ES-I3 (cell line): Measurements from ENCODE around the gene SNX17.

Source experiments
- H3K36me3 ChIP-seq: 2 replicates; pipeline ENCODE4 v1.6.1; 2013; ENCODE audit warnings: mild to moderate bottlenecking, low read length, control low read depth, moderate library complexity; ENCODE audit not compliant: insufficient read depth
- H3K4me1 ChIP-seq: 2 replicates; pipeline ENCODE4 v1.6.1; 2013; ENCODE audit warnings: mild to moderate bottlenecking, control low read depth, low read length; ENCODE audit not compliant: insufficient read depth
- H3K9ac ChIP-seq: 2 replicates; pipeline ENCODE4 v1.6.1; 2013; ENCODE audit warnings: low read depth, mild to moderate bottlenecking, low read length, moderate library complexity
- H3K9me3 ChIP-seq: 2 replicates; pipeline ENCODE4 v1.6.1; 2013; ENCODE audit warnings: mild to moderate bottlenecking, low read length, moderate library complexity; ENCODE audit not compliant: control insufficient read depth, insufficient read depth

SNX17 gene

GRCh38 chr2:27376866-27377617, 6.6 kb downstream of the SNX17 start:
- no peak overlapping the region for H3K9ac ChIP-seq
- H3K4me1 ChIP-seq, result peaks cover 9% of the 10 kb centered on the region
- no peaks in the 10 kb centered on the region for H3K9me3 ChIP-seq
- peaks cover 20% of the 10 kb centered on the region for H3K36me3 ChIP-seq

- peaks cover 3% of the 10 kb centered on the region; the same call in 1 of the 2 replicates for H3K4me1 ChIP-seq
- no peak overlapping the region for H3K9ac ChIP-seq
- peaks cover 22% of the 10 kb centered on the region for H3K36me3 ChIP-seq
- H3K9me3 ChIP-seq, result no peaks in the 10 kb centered on the region
Observed at GRCh38 chr2:27377618-27378095, 7.2 kb downstream of the SNX17 start.

GRCh38 chr2:27378096-27378808, 7.8 kb downstream of the SNX17 start:
- Histone ChIP-seq H3K4me1 (no peaks in the 10 kb centered on the region), H3K36me3 (peaks cover 24% of the 10 kb centered on the region), H3K9me3 (no peaks in the 10 kb centered on the region), H3K9ac (no peak overlapping the region)

GRCh38 chr2:27378809-27379290, 8.4 kb downstream of the SNX17 start:
- Histone ChIP-seq H3K36me3 (peaks cover 26% of the 10 kb centered on the region), H3K4me1 (no peaks in the 10 kb centered on the region), H3K9me3 (no peaks in the 10 kb centered on the region), H3K9ac (no peak overlapping the region)

GRCh38 chr2:27379383-27379835, 9.0 kb downstream of the SNX17 start:
- Histone ChIP-seq H3K36me3 (peaks cover 29% of the 10 kb centered on the region), H3K4me1 (no peaks in the 10 kb centered on the region), H3K9me3 (no peaks in the 10 kb centered on the region), H3K9ac (peak overlapping the region; percentile 95)

- H3K36me3 ChIP-seq, result peaks cover 30% of the 10 kb centered on the region
- no peaks in the 10 kb centered on the region for H3K4me1 ChIP-seq
- no peaks in the 10 kb centered on the region for H3K9me3 ChIP-seq
- H3K9ac ChIP-seq, result peak overlapping the region; percentile 95
Observed at GRCh38 chr2:27379836-27380625, 9.6 kb downstream of the SNX17 start.

- Histone ChIP-seq H3K9ac (peak within 1 kb of the TSS; percentile 95), H3K9me3 (no peaks in the 10 kb centered on the region), H3K36me3 (peaks cover 34% of the 10 kb centered on the region), H3K4me1 (no peaks in the 10 kb centered on the region)
Observed at GRCh38 chr2:27380626-27381545, 10.5 kb downstream of the SNX17 start, which contains the start of gene ZNF513. TSS of gene ZNF513 (minus strand) at chr2:27380734. CDS start at chr2:27380526, 208 bp downstream.

GRCh38 chr2:27381577-27382181, 11.3 kb downstream of the SNX17 start:
- Histone ChIP-seq H3K36me3 (peaks cover 37% of the 10 kb centered on the region), H3K9me3 (no peaks in the 10 kb centered on the region), H3K4me1 (no peaks in the 10 kb centered on the region), H3K9ac (no peak overlapping the region)

- H3K36me3 ChIP-seq, result peaks cover 3% of the 10 kb centered on the region; the same call in 1 of the 2 replicates
- H3K4me1 ChIP-seq, result no peaks in the 10 kb centered on the region
- no peak overlapping the region for H3K9ac ChIP-seq
- H3K9me3 ChIP-seq, result no peaks in the 10 kb centered on the region
Observed at GRCh38 chr2:27390822-27391679, 20.6 kb downstream of the SNX17 start.

- Histone ChIP-seq H3K9ac (no peak overlapping the region), H3K36me3 (no peaks in the 10 kb centered on the region; the same call in 1 of the 2 replicates), H3K4me1 (no peaks in the 10 kb centered on the region), H3K9me3 (no peaks in the 10 kb centered on the region)
Observed at GRCh38 chr2:27393225-27393624, 22.8 kb downstream of the SNX17 start.

GRCh38 chr2:27398962-27399361, 28.5 kb downstream of the SNX17 start:
- Histone ChIP-seq H3K9me3 (no peaks in the 10 kb centered on the region), H3K4me1 (no peaks in the 10 kb centered on the region), H3K36me3 (peaks cover 6% of the 10 kb centered on the region), H3K9ac (no peak overlapping the region)

GRCh38 chr2:27400348-27401135, 30.1 kb downstream of the SNX17 start:
- Histone ChIP-seq H3K9ac (no peak overlapping the region), H3K4me1 (no peaks in the 10 kb centered on the region), H3K36me3 (peaks cover 6% of the 10 kb centered on the region), H3K9me3 (no peaks in the 10 kb centered on the region)
